Effector CD4-positive, alpha-beta T cell (primary cell): ENCODE data around the gene DAZAP1.

Experiments
- DNase-seq: peaks from one replicate; pipeline ENCODE4 v3.0.0-alpha.2; 2020

DAZAP1 gene

DNA sequence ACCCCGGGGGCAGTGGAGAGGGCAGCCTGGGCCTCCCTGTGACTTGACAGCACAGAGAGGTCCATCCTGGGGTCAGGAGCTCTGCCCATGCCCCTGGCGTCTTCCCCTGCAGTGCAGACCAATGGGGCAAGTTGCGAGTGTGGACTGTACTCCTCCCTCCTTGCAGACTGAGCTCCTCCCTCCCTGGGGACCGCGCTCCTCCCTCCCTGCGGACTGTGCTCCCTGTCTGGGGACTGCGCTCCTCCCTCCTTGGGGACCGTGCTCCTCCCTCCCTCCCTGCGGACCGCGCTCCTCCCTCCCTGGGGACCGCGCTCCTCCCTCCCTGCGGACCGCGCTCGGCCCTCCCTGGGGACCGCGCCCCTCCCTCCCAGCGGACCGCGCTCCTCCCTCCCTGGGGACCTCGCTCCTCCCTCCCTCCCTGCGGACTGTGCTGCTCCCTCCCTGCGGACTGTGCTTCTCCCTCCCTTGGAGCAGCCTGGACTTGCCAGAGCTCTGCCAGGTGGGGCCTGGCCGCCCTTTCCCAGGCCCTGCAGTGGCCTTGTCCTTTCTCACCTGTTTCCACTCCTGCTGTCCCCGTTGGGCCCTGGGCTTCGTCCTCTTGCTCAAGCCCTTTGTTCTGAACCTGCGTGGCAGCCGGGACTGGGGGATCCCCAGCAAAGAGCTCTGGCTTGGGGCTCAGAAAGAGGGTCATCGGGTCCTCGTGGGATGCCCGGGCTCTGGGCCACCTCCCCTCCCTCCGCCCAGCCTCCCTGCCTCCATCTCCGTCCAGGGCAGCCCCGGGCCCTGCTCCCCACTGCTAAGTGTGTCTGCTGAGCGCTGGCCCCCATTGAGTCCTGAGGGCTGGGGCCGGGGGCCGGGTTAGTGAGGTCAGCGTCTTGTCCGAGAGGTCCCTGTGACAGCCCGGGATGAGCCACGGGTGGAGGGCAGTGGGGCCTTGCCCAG, 12.9 kb upstream of the DAZAP1 start:
- no peak for DNase-seq

DNA sequence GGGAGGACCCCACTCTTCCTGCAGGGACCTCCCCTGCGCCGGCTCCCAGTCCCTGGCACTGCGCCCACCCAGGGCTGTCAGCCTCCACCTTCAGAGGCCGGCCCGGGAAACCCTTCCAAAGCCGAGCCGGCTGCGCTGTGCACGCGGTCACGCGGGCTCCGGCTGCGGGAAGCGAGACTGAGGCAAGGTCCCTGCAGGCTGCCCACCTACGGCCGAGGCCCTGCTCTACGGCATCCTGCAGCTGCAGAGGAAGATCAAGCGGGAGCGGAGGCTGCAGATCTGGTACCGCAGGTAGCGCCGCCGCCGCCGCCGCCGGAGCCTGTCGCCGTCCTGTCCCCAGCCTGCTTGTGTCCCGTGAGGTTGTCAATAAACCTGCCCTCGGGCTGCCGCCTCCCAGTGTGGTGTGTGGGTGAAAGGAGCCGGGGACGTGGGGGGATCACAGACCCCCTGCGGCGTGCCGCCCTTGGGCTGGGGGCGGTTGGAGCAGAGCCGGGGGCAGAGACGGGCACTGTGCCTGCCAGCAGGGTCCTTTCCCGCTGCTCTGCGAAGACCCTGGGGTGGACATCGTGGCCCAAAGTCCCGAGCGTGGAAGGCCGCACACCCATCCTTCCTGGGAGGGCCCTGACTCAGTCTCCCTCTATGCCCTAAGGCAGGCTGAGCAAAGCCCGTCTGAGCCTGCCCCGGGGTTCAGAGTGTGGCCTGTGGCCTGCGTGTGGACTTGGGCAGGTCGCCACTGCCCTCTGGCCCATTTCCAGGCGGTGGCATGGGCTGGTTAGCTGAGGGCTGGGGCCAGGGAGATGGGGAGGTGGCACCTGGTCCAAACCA, 12.0 kb upstream of the DAZAP1 start:
- no peak for DNase-seq

DNA sequence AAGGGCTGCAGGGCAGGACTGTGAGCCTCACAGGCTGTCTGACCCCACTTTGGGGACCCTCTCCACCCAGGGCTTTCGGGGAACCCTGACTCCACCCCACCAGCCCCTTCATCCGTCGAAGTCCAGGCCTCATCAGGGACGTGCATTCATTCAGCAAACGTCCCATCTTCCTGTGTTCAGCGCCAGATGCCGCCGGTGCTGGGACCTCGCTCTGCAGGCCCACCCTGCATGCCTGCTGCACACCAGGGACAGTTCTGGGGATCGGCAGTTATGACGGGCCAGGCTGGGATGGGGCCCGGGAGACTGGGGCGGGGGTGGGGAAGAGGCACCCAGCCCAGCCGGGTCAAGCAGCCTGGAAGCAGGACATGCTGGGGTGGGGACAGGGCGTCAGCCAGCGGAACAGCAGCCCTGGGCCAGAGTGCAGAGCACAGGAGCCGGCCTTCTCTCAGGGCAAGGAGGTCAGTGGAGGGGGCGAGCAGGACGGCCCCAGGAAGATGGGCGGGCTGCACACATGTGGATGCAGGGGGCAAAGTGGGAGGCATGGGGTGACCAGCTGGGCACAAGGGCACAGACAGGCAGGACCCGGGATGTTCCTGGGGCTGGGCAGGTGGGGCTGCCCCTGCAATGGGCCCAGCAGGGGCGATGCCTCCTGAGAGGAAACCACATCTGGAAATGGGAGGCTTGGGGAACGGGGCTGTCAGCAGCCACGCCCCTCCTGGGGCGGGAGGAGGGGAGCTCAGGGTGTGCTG, 11.2 kb upstream of the DAZAP1 start:
- no peak for DNase-seq

DNA sequence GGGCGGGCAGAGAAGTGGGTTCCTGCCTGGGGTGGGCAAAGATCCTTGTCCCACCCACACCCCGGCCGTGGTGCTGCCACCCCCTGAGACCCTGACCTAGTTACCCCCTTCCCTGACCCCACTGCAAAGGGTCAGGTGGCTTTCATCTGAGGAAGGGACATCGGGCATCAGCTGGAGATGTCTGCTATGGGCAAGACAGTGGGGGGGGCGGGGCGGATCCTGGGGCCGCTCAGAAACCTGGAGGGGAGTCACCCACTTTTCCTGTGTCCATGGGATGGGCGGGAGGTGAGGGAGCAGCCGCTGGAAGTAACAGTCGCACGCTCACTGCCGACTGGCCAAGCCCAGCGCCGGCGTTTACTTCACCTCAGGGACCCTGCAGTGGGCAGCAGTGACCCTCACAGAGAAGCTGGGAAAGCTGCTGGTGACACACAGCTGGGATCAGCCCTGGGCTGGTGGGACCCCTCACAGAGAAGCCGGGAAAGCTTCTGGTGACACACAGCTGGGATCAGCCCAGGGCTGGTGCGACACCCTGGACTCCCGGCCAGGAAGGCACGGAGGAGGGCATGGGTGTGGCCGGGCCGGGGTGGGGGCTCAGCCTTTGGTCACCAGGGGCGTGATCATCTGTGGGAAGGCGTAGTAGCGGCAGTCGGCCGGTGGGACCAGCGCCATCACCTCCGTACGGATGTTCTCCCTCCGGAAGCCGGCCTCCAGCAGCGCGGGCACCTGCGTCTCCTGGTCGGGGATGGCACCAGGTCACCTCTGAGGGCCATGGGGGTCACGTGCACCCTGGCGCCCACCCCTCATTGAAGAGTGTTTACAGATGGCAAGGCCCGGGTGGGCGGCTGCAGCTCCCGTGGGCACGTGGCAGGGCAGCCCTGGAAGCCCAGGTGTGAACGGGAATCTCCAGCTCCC, 10.4 kb upstream of the DAZAP1 start:
- DNase-seq = no peak

DNA sequence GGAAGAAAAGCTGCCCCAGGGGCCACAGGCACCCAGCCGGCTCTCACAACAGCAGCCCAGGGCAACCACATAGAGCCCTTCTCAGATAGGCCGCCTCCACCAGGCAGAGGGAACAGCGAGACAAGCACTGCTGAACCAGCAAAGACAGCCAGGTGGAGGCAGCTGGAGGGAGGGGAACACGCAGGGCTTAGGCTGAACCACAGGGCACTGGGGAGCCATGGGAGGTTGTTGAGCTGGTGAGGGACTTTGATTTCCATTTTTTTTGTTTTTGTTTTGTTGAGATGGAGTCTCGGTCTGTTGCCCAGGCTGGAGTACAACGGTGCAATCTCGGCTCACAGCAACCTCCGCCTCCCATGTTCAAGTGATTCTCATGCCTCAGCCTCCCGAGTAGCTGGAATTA, 9.5 kb upstream of the DAZAP1 start:
- no peak for DNase-seq

DNA sequence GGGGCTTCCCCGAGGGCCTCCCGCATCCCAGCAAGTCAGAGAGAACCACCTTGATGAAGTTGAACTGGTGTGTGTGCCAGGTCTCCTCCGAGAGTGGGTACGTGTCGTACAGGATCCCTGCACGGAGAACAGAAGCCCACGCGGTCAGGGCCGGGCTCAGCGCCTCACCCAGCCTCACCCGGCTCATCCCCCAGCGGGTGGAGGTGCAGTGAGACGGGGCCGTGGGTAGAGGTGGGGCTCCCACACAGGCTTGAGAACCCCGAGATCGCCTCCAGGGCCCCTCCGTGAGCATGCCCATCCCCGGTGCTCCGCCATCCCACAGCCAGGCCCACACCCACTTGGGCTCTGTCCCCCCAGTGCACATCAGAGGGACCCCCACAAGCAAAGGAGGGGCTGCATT, 8.3 kb upstream of the DAZAP1 start:
- DNase-seq = no peak

DNA sequence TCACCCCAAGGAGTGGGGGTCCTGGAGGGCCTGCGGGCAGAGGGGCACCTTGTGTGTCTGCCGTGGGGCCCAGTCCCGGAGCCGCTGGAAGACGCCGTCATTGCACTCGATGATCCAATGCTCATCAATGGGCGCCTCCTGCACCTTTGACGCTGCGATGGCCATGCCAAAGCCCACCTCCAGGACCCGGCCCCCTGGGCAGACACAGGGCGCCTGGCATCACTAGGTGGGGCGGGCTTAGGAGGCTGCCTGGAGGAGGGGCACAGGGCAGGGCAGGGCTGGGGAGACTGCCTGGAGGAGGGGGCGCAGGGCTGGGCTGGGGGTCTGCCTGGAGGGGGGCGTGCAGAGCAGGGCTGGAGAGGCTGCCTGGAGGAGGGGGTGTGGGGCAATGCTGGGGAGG, 7.6 kb upstream of the DAZAP1 start:
- no peak for DNase-seq

DNA sequence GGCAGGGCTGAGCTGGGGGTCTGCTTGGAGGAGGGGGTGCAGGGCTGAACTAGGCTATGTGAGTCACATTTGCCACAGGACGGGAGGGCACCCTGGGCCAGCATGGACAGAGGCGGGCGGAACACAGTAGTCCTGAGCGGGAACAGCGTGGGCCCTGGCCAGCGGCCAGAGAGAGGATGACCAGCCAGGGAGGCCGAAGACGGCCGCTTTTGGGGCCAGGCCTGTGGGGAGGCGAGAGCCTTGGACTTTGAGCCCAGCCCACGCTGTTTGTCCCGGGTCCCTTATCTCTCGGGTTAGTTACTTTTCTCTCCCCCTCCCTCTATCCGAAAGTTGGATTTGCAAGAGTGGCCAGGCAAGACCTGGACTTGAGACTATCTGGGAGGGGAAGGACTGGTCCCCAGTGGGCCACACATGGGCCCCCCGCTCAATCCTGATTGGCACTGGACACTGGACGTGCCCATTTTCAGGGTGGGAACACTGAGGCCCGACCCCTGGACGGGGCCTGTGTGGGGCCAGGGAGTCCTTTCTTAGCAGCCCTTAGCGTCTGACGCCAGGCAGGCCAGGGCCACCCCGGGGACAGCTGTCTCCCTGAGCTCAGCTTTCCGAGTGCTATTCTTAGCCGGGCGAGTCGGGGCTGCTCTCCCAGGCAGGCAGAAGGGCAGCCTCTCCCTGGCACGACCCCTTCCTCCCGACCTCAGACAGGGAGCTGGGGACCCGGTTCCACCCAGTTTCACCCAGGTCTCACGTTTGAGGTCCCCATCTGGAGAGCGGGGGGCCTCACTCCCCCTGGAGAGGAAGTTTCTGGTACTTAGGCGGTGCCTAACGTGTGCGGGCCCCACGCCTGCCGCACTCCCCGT, 6.9 kb upstream of the DAZAP1 start:
- DNase-seq = no peak

DNA sequence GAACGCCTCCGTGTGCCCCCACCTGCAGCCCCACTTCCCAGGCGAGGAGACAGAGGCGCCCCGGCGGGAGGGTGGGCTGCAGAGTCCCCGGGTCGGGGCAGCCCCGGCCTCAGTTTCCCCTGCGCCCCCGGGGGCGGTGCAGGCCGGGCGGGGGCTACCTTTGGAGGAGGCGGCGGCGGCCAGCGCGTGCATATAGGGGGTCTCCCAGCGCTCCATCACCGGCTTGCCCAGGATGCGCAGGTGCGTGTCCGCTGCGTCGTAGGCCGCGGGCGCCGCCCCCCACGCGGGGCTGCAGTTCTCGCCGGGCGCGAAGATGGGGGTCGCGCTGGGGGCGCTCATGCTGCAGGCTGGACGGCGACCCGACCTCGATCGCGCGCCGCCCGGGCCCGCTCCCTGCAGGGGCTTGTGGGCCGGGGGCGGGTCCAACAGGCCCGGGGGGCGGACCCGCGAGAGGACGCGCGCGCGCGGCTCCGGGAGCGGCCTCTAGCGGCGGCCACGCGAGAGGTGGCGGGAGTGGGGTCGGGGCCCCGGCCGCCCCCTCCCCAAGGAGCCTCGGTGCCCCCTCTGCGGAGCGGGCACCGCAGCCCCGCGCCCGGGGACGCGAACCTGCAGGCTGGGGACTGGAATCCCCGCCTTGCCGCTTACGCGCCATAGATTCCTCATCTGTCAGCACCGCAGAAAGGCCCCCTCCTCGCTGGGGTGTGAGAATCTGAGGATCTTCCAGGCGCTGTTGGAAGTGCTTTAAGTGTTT, 6.1 kb upstream of the DAZAP1 start, which contains the start of gene GAMT:
TSS of gene GAMT (minus strand) at position 405 of the 751 bp plus-strand sequence. CDS start at position 339, 66 bp downstream.
- DNase-seq = peak; percentile 27

DNA sequence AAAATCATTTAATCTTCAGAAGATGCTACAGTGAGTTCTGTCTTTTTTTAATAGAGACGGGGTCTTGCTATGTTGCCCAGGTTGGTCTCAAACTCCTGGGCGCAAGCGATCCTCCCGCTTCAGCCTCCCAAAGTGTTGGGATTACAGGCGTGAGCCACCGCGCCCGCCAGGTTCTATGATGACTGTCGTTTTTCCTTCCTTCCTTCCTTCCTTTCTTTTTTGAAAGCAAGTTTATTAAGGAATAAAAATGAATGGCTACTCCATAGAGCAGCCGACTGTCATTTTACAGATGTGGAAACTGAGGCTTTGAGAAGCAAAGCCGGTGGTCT, 5.5 kb upstream of the DAZAP1 start:
- no peak for DNase-seq

DNA sequence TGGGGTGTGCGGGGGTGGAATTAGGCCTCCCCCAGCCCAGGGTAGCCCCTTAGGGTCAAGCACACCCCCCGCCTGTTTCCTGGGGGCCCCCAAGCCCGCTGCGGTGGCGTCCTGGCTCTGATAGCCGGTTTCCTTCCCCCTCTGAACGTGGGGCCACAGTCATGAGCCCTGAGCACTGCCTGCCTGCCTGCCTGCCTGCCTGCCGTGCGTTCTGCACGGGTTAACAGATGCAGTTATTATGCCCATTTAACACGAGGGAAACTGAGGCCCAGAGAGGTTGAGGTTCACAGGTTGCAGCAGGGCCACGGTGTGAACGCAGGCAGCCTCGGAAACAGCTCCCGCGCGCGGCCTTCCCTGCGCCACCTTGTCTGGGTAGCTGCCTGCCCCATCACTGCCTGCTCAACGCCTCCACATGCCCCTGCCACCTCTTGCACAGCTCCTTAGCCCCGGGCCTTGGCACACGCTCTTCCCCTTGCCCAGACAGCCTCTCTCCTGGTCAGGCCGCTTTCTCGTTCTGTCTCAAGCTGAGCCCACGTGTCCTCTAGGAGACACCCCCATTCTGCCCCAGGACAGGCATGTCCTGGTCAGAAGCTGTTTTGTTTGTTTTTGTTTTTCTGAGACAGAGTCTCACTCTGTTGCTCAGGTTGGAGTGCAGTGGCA, 4.8 kb upstream of the DAZAP1 start:
- no peak for DNase-seq

DNA sequence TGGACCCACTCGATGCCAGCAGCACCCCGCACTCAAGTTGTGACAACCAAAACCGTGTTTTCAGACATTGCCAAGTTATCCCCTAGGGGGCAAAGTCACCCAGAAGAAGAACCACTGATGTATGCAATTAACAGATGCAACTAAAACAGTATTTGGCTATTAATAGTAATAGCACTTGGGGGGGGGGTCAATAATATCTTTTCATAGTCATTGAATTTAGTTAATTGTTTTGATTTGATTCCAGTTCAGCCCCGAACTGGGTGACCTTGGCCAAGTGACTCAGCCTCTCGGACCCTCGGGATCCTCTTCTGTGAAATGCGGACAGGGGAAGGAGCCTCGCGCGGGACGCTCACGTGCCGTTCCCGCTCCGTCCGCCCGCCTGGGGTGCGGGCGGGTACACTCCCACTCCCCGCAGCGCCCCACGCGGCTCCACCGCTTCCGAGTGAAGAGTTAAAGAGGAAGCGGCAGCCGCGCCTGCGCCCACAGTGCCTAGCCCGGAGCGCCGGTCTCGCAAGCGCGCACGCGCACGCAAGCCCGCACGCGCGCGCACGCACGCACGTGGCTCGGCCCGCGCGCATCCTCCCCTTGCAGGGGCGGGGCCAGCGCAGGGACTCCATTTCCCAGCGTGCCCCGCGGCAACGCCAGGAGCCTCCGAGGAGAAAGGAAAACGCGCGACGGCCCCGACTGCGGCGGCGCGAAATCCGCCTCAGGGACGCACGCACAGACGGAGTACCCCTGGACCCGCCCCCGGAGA, 435 bp upstream of the DAZAP1 start:
- peak; percentile 98 for DNase-seq

DNA sequence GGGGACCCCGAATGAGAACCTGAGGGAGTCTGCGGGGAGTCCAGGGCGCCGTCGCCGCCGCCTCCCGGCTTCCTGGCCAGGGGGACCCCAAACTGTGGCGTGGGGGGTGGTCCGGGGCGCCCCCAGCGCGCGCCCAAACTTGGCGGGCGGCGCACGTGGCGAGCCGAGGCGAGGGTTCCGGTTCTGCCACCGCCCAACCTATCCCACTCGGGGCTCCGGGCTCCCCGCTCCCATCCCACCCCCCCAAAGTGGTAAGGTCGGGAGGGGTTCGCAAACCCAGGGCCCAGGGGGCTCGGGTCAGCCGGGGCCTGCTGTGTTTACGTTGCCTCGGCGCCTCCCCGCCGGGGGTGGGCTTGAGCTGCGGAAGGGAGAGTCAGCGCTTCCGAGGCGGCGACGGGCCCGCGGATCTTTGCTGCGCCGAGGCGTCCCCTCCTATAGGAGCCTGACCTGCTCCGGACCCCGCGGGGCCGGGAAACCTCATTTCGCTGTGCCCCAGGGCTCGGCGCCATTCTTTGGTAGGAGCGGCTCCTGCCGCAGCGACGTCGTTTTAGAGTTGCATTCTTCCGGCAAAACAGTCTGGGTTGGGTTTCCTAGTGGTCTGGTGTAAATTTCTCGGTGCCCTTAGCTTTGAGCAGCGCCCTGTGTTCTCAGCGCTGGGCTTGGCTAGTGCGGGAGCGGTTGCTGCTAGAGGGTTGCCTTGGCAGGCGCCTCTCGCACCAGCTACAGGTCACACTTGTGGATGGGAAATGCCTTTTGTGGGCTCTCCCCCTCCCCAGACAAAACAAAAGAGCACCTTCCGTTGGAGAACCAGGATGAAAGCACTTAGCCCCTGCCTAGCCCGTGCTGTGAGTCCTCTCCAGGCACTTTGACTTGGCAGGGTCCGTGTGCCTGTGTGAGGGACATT, 1.2 kb downstream of the DAZAP1 start:
- peak; percentile 48 for DNase-seq

DNA sequence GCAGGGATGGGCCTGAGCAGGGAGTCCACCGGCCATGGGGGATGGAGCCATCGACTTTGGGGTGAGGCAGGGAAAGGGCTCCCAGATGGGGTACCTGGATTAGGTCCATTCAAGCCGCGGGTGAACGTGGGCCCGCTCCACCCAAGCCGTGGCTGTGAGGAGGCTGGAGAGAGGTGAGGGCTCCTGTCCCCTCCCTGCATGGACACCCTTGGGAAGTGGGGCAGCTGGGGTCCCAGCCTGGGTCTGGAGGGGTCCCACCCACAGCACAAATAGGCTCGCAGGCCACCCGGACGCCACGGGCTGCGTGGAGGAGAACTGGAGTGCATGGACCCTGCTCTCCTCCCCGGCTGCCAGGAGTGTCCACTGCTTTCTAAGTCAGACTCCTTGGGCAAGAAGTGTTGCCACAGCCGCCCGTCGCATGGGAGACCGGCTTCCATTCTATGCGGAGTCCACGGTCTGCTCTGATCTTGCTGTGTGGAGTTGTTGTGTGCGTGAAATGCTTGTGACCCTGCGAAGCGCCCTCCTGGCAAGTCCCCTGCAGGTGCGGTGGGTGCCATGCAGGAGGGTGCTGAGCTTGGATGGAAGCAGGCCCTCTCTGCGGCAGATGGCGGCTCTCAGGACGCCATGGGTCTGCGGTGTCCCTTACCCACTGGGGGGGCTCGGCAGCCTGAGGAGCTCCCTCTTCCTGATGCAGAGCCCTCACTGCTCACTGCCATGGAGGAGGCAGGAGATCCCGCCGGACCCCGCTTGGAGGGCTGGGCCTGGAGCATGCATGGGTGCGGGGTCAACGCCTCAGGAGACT, 2.0 kb downstream of the DAZAP1 start:
- no peak for DNase-seq

DNA sequence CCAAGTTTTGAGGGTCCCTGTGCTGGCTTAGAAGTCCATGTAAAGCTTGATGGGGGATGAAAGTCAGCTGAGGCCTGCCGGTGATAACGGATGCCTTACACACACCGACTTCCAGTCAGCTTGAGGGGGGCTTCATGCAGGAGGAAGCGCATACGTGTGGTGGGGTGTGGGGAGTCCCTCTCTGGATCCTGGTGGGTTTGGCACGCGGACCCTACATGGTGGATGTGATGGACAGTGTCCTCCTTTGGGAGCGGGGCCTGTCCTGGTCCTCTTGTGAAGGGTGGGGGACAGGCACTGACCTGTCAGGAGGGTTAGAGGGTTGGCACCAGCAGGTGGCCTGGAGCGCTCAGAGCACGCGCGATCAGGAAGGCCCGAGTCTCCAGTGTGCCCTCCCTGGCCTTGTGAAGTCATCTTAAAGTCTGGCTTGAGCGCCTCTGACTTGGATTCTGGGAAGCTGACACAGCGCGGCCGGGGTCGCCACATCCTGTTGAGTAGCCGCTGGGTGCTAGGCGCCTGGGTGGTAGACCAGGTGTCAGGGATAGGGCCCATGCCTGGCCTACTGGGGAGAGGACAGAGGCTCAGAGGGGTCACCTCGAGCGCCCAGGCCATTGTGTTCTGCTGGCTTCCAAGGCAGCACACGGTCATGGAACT, 2.9 kb downstream of the DAZAP1 start:
- no peak for DNase-seq

DNA sequence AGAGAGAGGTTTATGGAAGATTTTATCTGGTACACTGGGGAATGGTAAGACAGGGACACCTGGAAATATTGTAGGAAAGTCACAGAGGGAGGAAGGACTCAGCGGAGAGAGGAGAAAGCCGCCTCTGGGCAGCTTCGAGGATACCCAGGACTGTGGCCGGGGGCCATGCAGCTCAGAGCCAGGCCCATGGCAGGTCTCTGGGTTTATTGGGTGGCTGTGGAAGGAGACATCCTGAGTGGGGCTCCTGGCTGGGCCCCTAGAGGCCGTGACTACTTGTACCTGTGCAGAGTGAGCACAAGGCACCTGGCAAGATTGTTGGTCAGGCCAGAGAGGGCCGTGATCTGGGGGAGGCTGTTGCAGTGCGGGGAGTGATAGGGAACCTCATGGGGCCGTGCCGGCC, 3.4 kb downstream of the DAZAP1 start:
- DNase-seq = no peak
